Loucy (cell line): ENCODE results near the gene VAT1L.

Experiments
- EZH2phosphoT487 ChIP-seq: fragments of 200-600 bp; IDR thresholded peaks from 2 replicates; pipeline ENCODE4 v1.6.1; 2018; ENCODE audit warnings: antibody characterized with exemption, mild to moderate bottlenecking, moderate library complexity, borderline replicate concordance
- TF ChIP-seq, protein P1 (sequence below): fragments of 200-600 bp; sonication (generic); conservative IDR thresholded peaks from 2 replicates; pipeline ENCODE4 v1.5.1; 2014; ENCODE audit warnings: mild to moderate bottlenecking, antibody characterized with exemption, low read length

DNA sequence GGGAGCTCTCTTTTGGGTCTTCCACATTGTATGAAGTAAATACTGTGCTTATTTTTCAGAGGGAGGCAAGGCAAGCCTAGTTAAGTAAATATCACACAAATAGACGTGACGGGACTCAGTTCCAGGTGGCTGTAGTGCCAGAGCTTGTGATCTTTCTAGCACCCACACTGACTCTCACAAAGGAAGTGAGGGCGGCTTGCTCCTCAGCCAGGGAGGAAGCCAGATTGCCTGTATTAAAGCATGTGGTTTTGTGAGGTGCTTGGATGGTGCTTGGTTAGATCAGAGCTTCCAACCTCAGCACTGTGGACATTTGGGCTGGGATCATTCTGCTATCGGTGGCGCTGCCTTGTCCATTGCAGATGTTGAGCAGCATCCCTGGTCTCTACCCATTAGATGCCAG lies 80.1 kb downstream of the VAT1L start:
- TF ChIP-seq, protein P1, sequence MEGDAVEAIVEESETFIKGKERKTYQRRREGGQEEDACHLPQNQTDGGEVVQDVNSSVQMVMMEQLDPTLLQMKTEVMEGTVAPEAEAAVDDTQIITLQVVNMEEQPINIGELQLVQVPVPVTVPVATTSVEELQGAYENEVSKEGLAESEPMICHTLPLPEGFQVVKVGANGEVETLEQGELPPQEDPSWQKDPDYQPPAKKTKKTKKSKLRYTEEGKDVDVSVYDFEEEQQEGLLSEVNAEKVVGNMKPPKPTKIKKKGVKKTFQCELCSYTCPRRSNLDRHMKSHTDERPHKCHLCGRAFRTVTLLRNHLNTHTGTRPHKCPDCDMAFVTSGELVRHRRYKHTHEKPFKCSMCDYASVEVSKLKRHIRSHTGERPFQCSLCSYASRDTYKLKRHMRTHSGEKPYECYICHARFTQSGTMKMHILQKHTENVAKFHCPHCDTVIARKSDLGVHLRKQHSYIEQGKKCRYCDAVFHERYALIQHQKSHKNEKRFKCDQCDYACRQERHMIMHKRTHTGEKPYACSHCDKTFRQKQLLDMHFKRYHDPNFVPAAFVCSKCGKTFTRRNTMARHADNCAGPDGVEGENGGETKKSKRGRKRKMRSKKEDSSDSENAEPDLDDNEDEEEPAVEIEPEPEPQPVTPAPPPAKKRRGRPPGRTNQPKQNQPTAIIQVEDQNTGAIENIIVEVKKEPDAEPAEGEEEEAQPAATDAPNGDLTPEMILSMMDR: no peak
- TF ChIP-seq EZH2phosphoT487: no peak
